ENCODE measurements around the gene SMARCC1. TPM values are rescaled to one million over a fixed set of nuclear protein-coding genes. Genes with fewer than 3 reads are reported as not detected.

SMARCC1 gene
- total RNA-seq, 1 donor from 2014 or later: 99.6 TPM

GRCh38 chr3:47607335-47607734 is 174.4 kb downstream of the SMARCC1 start:
- H3K9me3 Mint-ChIP-seq (ENCODE audit: unreplicated experiment): no peaks in the 10 kb centered on the region
- DNase-seq (ENCODE audit: extremely low spot score, unreplicated experiment): no peak
- peaks cover 52% of the 10 kb centered on the region for H3K36me3 Mint-ChIP-seq (ENCODE audit: unreplicated experiment)
- no peak for TF ChIP-seq CTCF (IDR thresholded peaks at IDR 0.05)
- H3K4me3 Mint-ChIP-seq (ENCODE audit: unreplicated experiment): no peak overlapping the region
- no peaks in the 10 kb centered on the region for H3K27me3 Mint-ChIP-seq (ENCODE audit: unreplicated experiment)
- no peak overlapping the region for H3K27ac Mint-ChIP-seq (ENCODE audit: unreplicated experiment)
- peaks cover 10% of the 10 kb centered on the region for H3K4me1 Mint-ChIP-seq (ENCODE audit: unreplicated experiment)

GRCh38 chr3:47606165-47606564 is 175.5 kb downstream of the SMARCC1 start:
- no peaks in the 10 kb centered on the region for H3K27me3 Mint-ChIP-seq (ENCODE audit: unreplicated experiment)
- no peak for DNase-seq (ENCODE audit: extremely low spot score, unreplicated experiment)
- TF ChIP-seq CTCF (IDR thresholded peaks at IDR 0.05): no peak
- peaks cover 47% of the 10 kb centered on the region for H3K36me3 Mint-ChIP-seq (ENCODE audit: unreplicated experiment)
- no peaks in the 10 kb centered on the region for H3K4me1 Mint-ChIP-seq (ENCODE audit: unreplicated experiment)
- no peaks in the 10 kb centered on the region for H3K9me3 Mint-ChIP-seq (ENCODE audit: unreplicated experiment)
- H3K4me3 Mint-ChIP-seq (ENCODE audit: unreplicated experiment): no peak overlapping the region
- no peak overlapping the region for H3K27ac Mint-ChIP-seq (ENCODE audit: unreplicated experiment)

- H3K27ac Mint-ChIP-seq (ENCODE audit: unreplicated experiment): no peak overlapping the region
- no peaks in the 10 kb centered on the region for H3K27me3 Mint-ChIP-seq (ENCODE audit: unreplicated experiment)
- TF ChIP-seq CTCF (IDR thresholded peaks at IDR 0.05): no peak
- no peak for DNase-seq (ENCODE audit: extremely low spot score, unreplicated experiment)
- no peaks in the 10 kb centered on the region for H3K4me1 Mint-ChIP-seq (ENCODE audit: unreplicated experiment)
- H3K36me3 Mint-ChIP-seq (ENCODE audit: unreplicated experiment): peaks cover 44% of the 10 kb centered on the region
- H3K9me3 Mint-ChIP-seq (ENCODE audit: unreplicated experiment): no peaks in the 10 kb centered on the region
- no peak overlapping the region for H3K4me3 Mint-ChIP-seq (ENCODE audit: unreplicated experiment)
Observed at GRCh38 chr3:47605652-47606051, 176.0 kb downstream of the SMARCC1 start.

- Mint-ChIP-seq H3K36me3 (ENCODE audit: unreplicated experiment) (peaks cover 36% of the 10 kb centered on the region), H3K27me3 (ENCODE audit: unreplicated experiment) (no peaks in the 10 kb centered on the region), H3K4me3 (ENCODE audit: unreplicated experiment) (no peak overlapping the region), H3K4me1 (ENCODE audit: unreplicated experiment) (no peaks in the 10 kb centered on the region), H3K27ac (ENCODE audit: unreplicated experiment) (no peak overlapping the region), H3K9me3 (ENCODE audit: unreplicated experiment) (no peaks in the 10 kb centered on the region)
- DNase-seq (ENCODE audit: extremely low spot score, unreplicated experiment): no peak
- no peak for TF ChIP-seq CTCF (IDR thresholded peaks at IDR 0.05)
Observed at GRCh38 chr3:47604145-47604544, 177.5 kb downstream of the SMARCC1 start.

GRCh38 chr3:47603332-47603731 is 178.4 kb downstream of the SMARCC1 start:
- H3K4me3 Mint-ChIP-seq (ENCODE audit: unreplicated experiment): no peak overlapping the region
- no peak for DNase-seq (ENCODE audit: extremely low spot score, unreplicated experiment)
- TF ChIP-seq CTCF (IDR thresholded peaks at IDR 0.05): no peak
- H3K27me3 Mint-ChIP-seq (ENCODE audit: unreplicated experiment): no peaks in the 10 kb centered on the region
- H3K9me3 Mint-ChIP-seq (ENCODE audit: unreplicated experiment): no peaks in the 10 kb centered on the region
- H3K36me3 Mint-ChIP-seq (ENCODE audit: unreplicated experiment): peaks cover 28% of the 10 kb centered on the region
- H3K4me1 Mint-ChIP-seq (ENCODE audit: unreplicated experiment): no peaks in the 10 kb centered on the region
- H3K27ac Mint-ChIP-seq (ENCODE audit: unreplicated experiment): no peak overlapping the region
